Renal cortex interstitium (tissue), 11 donors: Measurements from ENCODE around the gene CBLC. TPM values are rescaled to one million over a fixed set of nuclear protein-coding genes. Genes with fewer than 3 reads are reported as not detected.
"Not testable (repeated sequence)": the region's sequence is repeated elsewhere in the genome, so short reads cannot be mapped to it uniquely, and the experiment has no call there.

Source experiments
- DNase-seq, 11 donors: peaks; one replicate each; pipeline ENCODE4 v3.0.0-alpha.2; 2013; ENCODE audit warnings: low read depth in 9 of 11, low spot score in 4 of 11; ENCODE audit errors: extremely low read depth in 1 of 11
- polyA plus RNA-seq, 3 donors: library from polyadenylated mRNA; unstranded; fragments of 120-200 nt; gene quantifications; one replicate each; pipeline ENCODE4 v1.2.1, GENCODE V29; 2013; ENCODE audit not compliant: insufficient read length in 3 of 3

Gene CBLC
- polyA plus RNA-seq, 3 donors = 5.4 to 10.1 (median 5.6) TPM

DNA sequence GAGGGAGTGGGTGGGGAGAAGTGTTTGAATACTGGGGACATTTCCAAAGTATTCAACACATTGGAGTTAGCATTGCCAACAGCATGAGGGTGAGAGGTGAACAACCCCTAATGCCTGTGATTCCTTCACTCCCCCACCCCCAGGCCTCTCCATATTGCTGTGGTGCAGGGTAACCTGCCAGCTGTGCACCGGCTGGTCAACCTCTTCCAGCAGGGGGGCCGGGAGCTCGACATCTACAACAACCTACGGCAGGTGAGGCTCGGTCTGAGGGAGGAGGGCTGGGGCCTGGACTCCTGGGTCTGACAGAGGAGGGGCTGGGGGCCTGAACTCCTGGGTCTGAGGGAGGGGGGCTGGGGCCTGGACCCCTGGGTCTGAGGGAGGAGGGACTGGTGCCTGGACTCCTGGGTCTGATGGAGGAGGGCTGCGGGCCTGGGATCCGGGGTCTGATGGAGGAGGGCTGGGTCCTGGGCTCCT is 21.6 kb upstream of the CBLC start:
- DNase-seq = no peak

DNA sequence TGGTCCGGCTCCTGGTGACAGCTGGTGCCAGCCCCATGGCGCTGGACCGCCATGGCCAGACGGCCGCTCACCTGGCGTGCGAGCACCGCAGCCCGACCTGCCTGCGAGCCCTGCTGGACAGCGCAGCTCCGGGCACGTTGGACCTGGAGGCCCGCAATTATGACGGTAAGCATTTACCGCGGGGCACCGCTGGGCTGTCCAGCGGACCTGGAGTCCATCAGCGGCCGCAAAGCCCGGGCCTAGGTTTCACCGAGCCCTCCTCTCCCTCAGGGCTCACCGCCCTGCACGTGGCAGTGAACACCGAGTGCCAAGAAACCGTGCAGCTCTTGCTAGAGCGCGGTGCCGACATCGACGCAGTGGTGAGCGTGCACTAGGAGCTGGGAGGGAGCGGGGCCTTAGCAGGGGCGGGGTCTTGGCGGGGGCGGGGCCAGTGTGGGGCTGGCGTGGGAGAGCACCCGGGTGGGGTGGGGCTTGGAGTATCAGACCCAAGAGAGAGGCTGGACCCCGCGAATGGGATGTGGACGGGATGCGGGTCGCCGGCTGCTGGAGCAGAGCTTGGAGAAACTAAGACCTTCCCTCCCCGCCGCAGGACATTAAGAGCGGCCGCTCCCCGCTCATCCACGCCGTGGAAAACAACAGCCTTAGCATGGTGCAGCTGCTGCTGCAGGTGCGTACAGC is 20.5 kb upstream of the CBLC start:
- no peak for DNase-seq

GRCh38 chr19:44757735-44758505 is 19.8 kb upstream of the CBLC start:
- DNase-seq = peak in 2 of 11 donors; percentile 67 to 68

DNA sequence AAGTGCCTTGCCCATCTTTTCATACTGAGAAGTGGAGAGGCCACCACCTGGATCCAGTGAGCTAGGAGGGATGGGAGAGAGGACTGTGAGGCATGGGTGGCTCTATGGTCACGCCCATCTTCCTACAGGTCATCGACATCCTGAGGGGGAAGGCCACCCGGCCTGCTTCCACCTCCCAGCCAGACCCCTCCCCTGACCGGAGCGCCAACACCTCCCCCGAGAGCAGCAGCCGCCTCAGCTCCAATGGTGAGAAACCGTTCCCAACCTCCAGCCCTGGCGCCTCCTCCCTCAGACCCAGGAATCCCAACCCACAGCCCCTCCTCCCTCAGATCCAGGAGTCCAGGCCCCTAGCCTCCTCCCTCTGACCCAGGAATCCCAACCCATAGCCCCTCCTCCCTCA is 19.1 kb upstream of the CBLC start:
- no peak for DNase-seq

DNA sequence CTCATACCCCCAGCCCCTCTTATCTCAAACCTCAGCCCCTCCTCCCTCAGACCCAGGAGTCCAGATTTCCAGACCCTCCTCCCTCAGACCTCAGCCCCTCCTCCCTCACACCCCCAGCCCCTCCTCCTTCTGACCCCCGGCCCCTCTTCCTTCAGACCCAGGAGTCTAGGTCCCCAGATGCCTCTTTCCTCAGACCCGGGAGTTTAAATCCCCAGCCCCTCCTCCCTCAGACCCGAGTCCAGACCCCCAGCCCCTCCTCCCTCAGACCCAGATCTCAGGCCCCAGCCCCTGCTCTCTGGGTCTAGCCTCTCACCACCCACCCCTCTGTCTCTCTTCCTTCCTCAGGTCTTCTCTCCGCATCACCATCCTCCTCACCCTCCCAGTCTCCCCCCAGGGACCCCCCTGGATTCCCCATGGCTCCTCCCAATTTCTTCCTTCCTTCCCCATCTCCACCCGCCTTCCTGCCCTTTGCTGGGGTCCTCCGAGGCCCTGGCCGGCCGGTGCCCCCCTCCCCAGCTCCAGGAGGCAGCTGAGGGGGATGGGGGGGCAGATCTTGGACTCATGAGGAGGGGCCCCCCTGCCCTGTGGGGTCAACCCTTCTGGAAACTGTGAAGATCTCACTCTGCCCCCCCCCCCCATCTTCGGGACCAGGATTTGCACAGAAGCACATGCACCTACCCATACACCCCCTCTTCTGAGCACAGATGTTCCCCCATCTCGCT is 18.4 kb upstream of the CBLC start:
- DNase-seq = no peak

DNA sequence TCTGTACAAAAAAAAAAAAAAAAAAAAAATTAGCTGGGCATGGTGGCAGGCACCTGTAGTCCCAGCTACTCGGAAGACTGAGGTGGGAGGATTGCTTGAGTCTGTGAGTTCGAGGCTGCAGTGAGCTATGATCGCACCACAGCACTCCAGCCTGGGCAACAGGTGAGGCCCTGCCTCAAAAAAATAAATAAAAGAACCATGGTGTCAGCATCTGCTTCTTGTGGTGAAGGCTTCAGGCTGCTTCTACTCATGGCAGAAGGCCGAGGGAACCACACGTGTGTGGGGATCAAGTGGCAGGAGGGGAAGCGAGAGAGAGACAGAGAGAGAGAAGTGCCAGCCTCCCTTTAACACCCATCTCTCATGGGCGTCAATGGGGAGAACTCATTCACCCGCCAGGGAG is 15.7 kb upstream of the CBLC start:
- DNase-seq = no peak

- DNase-seq = no peak
These were observed 12.4 kb upstream of the CBLC start for GRCh38 chr19:44765033-44765948.

GRCh38 chr19:44765949-44766335 is 11.7 kb upstream of the CBLC start:
- DNase-seq = no peak

GRCh38 chr19:44767295-44768180 is 10.2 kb upstream of the CBLC start:
- no peak for DNase-seq

DNA sequence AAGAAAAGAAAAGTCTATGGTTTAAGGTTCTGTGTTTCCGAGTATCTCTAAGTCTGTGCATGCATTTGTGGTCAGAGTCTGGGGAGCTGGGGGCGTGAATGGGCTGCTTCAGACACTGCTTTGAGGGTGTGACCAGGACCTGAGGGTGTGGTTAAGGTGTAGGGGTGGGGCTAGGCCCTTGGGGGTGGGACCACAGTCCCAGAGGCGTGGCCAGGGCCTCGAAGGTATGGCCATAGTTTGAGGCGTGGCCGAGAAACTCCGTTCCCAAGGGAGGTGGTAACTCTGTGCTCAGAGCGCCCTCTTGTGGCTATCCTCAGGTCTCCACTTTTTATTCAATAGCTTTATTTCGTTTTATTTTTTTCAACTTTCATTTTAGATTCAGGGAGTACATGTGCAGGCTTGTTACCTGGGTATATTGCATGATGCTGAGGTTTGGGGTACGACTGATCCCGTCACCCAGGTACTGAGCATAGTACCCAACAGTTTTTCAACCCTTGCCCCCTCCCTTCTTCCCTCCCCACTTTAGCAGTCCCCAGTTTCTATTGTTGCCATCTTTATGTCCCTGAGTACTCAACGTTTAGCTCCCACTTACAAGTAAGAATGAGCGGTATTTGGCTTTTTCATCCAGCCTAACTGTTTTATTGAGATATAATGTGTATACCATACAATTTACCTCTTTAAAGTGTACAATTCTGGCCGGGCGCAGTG is 7.0 kb upstream of the CBLC start:
- peak in 10 of 11 donors; percentile 81 to 93 (median 86) for DNase-seq

GRCh38 chr19:44772144-44772543 is 5.5 kb upstream of the CBLC start:
- DNase-seq = not testable (repeated sequence)

DNA sequence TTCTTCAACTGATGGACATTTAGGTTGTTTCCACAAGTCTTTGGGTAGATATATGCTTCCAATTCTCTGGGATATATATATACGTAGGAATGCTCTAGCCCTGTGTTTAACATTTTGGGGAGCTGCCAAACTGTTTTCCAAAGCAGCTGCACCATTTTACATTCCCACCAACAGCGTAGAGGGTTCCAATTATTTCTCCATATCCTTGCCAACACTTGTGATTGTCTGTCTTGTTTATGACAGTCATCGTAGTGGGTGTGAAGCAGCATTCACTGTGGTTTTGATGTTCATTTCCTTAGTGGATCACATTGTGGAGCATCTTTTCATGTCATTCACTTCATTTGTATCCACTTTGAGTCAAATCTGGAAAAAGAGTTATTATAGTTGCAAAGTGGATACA is 4.7 kb upstream of the CBLC start:
- no peak for DNase-seq

DNA sequence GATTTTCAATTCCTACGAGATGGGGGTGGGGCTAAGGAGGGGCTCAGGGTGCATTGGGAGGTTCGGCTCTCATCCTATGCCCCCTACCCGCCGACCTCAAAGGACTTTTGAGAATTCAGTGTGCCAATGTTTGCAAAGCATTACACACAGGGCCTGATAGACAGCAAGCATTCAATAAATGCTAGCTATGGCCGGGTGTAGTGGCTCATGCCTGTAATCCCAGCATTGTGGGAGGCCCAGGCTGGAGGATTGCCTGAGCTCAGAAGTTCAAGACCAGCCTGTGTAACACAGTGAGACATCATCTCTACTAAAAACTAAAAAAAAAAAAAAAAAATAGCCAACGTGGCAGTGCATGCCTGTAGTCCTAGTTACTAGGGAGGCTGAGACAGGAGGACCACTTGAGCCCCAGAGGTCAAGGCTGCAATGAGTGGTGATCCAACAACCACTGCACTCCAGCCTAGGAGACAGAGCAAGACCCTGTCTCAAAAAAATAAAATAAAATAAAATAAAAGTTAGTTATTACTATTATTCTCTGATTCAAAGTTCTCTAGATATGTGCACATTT is 1.9 kb upstream of the CBLC start:
- DNase-seq = no peak

GRCh38 chr19:44776402-44777096 is 1.1 kb upstream of the CBLC start:
- no peak for DNase-seq

GRCh38 chr19:44779150-44779549 is 1.5 kb downstream of the CBLC start:
- no peak for DNase-seq

GRCh38 chr19:44781694-44782093 is 4.0 kb downstream of the CBLC start:
- not testable (repeated sequence) for DNase-seq

DNA sequence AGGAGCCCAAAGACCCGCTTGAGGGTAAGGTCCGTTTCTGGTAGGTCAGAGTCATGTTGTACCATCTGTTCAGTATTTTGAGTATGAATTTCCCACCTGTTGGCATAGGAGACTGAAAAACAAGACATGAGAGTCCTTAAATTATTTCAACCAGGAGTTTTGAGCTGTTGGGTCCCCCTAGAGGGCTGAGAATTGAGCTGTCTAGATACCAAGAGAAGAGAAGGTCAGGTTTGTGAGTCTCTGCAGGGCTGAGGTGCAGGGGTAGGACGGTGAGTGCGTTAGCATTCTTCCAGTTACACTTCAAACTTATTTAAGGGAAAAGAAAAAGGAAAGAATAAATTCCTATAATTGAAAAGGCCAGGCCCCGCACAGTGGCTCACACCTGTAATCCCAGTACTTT is 5.0 kb downstream of the CBLC start:
- DNase-seq = no peak
